Stimulated activated CD4-positive, alpha-beta T cell treated with anti-CD3 and anti-CD28 coated beads, TNF-alpha, amount 100 ng/mL, for 24 hours (primary cell): ENCODE results near the gene MEGF11.

Experiments
- DNase-seq, 3 experiments: peaks; one replicate each; pipeline ENCODE4 v3.0.0-alpha.2; 2020; ENCODE audit warnings: low read depth in 3 of 3

The MEGF11 gene

DNA sequence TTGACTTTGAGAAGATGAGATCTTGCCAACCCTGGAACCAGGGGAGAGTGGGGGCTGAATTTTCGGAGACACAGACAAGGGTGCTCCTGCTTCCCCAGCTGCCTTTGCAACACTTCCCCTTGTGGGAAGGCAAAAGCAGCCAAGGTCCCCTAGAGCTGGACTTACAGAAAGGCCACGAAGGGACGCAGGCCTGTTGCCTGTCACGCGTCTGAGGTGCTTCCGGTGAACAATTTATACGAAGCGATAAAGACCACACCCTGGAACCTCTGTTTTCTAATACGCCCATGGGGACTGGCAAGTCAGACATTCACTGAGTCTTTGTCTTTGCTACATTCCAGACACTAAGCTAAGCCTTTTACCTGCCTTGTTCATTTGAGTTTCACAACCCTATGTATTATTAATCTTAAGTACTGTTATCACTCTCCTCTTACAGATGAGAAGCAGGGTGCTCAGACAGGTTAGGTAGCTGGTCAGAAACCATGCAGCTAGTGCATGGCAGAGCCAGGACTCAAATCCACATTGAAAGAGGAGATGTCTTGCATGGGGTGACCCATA lies 13.2 kb downstream of the MEGF11 start:
- no peak for DNase-seq

DNA sequence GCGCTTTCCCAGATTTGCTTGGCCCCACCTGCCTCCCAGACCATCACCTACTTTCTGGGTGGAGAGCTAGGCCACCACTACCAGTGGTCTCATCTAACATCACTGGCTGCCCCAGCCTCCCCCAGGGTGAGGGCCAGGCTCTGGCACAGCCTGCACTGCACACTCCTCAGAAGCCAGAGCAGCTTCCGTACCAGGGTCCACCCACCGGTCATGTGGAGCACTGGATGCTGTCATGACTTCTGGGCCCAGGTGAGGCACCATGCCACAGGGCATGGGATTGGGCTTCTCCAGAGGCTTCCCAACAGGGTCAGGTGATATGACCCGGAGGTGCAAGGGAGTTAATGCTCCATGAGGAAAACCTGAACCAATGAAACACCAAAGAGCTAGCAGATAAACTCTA lies 14.0 kb downstream of the MEGF11 start:
- DNase-seq: no peak

DNA sequence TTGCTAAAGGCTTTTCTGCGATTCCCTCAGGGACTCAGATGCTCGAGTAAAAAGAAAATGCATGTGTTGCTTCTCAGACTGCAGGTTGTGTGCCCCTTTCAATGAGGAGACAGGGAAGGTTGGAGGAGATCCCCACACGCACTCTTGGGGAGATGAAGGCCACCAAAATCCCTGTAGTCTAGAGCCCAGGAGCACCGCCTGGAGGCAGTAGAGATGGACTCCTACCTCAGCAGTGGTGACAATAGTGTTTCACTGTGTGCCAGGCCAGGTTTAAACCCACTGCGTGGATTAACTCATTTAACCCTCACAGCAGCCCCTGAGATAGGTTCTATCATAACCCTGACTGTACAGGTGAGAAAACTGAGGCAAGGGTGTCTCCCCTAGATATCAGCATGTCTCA lies 15.2 kb downstream of the MEGF11 start:
- DNase-seq: no peak

DNA sequence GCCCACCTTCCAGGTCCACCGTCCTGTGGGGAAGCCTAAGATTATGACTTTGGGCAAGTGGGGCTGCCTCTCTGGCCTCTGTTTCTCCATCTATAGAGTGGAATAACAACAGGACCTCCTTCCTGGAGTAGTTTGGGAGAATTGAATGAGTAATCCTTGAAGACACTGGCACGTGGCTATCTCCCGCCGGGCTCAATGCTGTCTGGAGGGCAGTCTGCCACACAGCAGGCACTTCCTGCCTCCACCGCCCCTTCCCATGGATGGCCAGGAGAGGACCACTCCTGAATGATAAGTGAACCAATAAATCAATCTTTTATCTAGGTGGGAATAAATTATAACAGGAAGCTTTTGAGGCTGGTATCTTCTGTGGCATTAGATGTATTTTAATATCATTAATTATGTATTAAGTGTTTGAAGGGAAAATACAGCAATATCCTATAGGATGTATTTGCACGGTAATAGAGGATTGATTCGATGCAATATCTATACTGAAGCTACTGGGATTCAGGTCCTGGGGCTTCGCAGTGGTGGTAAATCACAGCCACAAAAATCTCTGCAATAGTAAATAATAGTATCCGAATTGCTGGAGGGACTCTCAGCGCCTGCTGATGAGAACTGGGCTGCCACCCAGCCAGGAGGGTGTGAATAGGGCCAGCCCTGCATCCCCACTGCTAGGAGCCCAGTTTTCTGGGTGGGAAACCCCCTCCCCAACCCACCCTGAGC lies 15.9 kb downstream of the MEGF11 start:
- no peak for DNase-seq

DNA sequence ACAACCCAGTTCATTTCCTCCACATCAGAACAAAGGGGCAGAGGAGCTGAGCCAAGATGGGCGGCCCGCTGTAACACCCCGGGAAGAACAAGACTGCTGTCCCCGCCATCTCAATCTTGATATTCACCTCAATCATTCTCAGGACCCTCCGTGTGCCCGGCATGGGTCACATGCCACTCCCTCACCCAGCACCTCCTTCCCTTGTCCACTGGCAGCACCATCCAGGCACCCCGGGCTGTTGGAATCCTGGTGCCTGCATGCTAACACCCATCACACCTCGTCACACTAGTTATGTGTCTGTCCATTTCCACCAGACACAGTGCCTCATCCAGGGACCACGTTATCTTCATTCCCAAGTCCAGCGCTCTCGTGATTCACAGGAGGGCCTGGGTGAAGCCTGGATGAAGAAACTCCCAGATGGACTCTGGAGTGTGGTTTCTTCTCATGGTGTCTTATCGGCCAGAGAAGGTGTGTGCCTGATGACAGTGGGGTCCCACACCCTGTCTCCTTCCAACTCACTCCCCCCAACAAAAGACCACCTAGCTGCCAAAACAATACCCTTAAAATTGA lies 16.7 kb downstream of the MEGF11 start:
- no peak for DNase-seq

DNA sequence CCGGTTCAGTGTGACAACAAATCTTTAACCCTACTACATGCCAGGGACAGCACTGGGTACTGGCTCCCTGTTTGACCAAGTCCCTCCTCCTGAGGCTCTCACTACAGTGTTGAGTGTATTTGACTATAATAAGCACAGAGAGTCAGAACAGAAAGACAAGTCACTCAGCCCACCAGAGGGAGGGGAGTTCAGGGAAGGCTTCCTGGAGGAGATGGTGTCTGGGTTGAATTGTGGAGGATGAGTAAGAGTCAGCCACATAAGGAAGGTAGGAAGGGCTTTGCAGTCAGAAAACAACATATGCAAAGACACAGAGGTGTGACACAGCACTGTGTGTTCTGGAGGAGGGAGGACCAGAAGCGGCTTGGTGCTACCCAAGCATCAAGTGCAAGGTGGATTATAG lies 17.7 kb downstream of the MEGF11 start:
- no peak for DNase-seq

DNA sequence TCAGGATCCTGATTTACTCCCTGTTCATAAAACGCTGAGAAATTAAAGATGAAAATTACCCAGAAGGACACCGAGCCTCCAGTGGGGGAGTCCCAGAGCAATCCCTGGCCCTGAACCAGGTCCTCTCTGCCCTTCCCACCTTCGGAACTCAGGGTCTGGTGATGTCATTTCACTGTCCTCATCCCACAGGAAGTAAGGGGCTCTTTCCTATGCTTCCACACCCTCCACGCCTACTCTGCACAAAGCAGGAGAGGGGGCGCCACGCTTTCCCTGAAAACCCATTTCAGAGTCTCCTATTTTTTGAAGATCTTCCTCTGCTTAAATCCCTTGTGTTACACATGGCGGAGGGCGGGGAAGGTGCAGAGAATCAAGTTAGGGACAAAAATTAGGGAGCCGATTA lies 18.8 kb downstream of the MEGF11 start:
- DNase-seq: no peak

DNA sequence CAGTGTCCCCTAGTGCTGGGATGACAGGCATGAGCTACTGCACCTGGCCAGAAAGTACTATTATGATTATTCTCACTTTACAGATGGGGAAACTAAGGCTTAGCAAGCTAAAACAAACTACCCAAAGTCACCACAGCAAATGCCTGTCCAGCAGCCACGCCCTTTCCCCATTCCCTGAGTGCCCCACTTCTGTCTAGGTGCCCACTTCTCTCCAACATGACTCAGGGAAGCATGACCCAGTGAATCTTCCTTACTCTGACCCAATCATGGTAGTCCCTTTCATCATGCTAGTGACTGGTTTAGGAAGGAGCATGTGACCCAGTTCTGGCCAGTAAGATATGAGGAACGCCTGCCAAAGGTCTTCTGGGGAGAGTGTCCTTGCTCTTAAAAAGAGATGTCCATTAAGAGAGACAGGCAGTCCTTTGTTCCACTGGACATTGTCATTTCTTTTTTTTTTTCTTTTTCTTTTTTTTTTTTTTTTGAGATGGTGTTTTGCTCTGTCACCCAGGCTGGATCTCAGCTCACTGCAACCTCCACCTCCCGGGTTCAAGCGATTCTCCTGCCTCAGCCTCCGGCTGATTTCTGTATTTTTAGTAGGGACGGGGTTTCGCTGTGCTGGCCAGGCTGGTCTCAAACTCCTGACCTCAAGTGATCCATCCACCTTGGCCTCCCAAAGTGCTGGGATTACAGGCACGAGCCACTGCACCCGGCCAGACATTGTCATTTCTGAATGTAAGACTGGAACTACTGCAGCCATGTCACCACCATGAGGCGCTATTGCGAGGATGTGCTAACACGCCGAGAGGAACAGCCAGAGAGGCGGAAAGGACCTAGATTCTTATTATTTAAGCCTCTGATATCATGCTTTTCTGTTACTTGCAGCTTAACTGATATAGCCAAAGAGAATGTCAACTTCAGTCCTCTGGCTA lies 19.8 kb downstream of the MEGF11 start:
- no peak for DNase-seq

DNA sequence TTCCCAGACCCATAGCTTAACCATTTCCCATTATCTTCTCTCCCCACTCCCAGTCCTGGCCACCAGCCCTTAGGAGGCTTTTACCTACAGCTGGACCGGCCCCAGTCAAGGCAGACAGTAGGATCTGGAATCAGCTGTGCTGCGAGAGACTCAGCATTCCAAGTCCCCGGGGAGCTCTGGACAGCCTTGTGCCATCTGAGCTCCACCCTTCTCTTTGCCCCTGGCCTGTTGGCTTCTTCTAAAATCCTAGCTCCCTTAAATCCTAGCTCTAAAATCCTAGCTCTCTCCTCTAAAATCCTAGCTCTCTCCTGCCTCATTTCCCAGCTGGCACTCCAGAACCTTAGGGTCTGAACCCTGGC lies 21.3 kb downstream of the MEGF11 start:
- no peak for DNase-seq

DNA sequence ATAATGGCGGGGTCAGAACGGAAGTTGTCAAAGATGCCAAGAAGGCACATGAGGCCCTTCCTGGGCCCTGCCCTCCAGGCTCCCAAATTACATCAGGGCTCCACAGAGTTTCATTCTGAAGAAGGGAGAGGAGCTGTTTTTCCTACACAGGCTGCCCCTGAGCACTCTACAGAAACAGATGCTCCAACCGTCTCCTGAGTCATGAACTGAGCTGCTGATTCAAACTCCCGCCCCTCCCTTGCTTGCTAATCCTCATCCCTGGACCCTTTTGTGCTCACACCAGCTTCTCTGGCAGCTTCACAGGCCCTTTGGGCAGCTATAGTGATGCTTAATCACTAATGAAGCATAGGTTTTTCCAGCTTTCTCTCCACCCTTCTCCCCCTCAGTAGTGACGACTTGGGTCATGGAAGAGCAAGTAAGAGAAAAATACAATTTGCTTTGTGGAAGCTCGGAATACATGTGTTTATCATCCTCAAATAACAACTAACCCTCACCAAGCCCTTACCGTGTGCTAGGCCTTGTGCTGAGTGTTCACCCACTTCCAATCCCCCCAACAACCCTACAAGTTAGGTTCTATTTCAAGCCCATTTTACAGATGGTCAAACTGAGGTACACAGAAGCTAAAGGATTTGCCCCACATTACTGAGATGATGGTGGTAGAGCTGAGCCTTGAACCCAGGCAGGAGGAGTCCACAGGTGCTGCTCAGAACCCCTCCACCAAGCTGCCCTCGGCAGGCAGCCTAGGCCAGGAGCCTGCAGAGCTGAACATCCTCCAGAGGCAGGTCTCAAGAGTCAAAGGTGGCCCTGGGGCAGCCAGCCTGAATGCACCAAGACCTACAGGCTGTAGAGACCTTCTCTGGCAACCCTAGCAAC lies 21.9 kb downstream of the MEGF11 start:
- no peak for DNase-seq

DNA sequence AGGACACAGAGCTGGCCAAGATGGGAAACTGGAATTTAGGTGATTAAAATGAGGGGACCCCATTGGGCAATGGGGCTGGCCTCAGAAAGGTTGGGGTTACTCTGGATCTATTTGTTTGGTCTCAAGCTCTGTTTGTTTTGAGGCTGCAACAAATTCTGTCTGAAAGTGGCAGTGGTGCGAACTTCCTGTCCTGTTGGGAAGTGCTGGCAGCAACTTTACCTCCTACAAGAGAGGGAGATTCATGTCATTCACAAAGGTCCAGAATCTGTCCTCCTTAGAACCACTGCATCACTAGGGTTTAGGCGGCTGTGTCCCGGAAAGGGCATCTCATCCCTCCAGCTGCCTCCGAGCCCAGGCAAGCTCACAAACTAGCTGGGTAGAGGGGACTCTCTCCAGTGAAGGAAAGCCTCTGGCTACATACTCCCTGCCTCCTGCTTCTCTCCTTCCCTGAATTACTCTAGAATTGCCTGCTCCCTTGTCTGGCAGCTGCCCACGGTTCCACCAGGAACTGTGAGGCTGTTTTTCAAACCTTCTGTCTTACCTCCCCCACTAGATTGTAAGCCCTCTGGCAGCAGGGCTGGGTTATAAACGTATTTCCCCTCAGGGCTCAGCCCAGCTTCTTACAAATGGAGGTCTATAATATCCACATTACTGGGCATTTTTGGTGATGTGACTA lies 23.6 kb downstream of the MEGF11 start:
- no peak for DNase-seq

DNA sequence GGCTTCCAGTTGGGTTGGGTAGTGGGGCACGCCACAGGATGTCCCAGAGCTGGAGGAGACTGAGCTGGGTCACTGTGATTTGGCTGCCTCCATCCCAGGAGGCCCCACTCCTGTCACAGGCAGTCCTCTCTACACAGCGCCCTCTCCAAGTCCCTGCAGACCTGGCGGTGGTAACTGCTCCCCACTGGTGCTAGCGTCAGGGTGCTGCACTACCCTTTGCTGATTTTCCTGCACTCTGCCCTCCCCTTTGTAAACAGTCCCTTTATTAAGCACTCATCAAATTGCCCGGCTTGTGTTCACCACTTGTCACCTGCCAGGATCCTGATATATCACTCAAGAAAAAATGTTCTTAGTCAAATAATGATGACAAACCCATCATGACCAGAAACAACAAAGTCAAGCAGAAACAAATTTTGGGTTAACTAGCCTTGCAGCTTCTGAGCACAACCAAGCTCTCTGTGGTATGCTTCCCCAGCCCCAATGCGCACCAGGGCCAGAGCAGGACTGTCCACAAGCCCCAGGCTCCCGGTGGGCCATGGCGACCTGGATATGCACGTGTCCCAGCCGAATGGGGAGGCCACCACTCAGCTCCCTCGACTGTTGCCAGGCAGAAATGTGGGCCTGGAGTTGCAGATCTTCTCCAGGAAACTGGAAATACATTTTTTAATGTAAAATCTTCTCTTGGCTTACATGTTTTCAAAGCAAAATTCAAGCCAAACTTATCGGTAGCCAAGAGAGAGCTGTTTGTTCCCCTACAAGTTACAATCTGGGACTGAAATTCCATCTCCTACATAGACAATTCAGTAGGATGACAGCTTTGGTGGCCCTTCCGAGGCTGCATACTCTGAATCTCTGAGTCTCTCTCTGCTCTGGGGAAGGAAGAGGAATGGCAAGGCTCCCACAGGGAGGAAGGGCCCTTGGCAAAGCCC lies 24.5 kb downstream of the MEGF11 start:
- DNase-seq: no peak

DNA sequence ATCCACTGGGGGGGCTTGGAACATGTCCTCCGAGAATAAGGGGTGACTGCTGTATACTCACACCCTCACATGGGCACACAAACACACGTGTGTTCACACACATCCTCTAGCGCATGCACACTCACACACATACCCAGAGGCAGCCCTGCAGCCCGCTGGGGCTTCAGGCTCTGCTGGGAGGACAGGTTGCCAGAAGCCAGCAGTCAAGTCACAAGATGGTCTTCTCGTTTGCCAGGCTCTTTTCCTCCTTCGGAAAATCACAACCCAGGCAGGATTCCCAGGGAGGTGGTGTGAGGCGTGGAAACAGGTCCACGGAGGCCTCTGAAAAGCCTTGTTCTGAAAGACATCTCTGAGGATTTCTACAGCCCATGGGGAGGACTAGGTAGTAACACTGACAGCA lies 26.8 kb downstream of the MEGF11 start:
- no peak for DNase-seq

DNA sequence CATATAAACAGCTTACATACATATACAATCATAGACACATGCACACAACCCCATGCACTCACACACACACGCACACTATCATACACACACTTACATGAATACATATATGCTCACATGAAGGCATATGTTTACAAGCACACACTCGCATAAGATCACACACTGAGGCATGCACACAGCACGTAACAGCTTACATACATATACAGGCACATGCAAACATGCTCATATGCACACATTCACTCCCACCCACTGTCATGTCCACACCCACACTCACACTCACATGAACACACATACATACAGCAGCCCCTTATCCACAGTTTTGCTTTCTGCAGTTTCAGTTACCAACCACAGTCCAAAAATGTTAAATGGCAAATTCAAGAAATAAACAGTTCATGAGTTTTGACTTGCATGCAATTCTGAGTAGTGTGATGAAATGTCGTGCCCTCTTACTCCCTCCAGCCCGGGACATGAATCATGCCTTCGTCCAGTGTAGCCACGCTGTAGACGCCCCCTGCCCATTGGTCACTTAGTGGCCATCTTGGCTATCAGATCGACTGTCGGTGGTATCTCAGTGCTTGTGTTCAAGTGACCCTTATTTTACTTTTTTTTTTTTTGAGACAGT lies 27.8 kb downstream of the MEGF11 start:
- DNase-seq: no peak

DNA sequence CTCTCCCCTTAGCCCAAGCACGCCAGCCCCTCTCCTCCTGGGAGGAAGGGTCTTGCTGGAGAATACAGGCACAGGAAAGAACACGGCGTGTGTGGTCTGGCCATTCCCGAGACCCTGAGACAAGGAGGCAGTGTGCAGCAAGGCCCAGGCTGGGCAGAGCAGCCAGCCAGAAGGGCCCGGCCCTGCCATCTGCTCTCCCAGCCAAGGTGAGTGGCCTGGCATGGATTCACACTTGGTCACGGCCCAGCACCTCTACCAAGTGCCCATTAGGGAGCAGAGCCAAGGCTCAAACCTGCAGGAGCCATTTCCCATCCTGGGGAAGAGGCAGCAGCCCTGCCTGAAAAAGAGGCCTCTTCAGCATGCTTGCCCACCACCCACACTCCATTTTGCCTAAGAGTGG lies 28.6 kb downstream of the MEGF11 start:
- DNase-seq: no peak

DNA sequence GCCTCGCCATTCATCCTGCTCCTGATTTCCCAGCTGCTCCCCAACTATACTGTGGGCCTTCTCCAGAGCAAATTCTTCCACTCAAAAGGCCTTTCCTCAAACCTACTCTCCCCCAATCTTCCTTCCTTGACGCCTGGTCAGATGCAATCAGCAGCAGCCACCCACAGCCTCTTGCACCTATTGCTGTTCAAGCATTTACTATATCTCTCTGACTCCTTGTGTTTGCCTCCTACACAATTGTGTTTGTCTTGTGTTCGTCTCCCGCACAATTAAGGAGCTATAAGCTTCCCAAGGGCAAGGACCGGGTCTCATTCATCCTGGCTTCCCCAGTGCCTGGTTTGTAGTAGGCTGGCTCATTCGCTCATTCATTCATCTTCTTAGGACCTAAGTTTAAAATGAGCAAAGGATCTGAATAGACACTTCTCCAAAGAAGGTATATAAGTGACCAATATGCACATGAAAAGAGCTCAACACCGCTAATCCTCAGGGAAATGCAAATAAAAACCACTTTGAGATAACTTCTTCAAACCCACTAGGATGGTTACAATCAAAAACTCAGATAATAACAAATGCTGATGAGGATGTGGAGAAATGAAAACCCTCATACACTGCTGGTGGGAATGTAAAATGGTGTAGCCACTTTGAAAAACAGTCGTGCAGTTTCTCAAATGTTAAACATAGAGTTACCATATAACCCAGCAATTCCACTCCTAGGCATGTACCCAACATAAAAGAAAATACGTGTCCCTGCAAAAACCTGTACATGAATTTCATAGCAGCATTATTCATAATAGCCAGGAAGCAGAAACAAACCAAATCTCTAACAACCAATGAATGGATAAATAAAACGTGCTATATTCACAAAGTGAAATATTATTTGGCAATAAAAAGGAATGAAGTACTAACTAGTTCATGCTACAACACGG lies 31.0 kb downstream of the MEGF11 start:
- no peak for DNase-seq

DNA sequence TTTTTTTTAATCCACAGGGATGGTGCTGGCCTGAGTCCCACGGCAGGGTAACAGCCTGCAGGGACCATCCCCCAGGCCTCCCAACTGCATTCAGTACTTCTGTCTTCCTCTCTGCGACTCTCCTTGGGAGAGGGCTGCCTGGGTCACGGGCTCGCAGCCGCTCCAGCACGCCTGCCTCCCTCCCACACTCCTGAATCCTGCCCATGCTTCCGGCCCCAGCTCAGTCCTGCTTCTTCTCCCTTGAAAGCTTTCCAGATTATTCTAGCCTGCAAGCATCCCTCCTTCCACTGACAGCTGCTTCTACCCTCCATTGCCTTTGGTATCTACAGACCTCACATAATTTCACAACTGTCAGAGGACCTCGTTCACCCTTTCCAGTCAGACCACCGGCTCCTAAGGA lies 32.4 kb downstream of the MEGF11 start:
- no peak for DNase-seq

DNA sequence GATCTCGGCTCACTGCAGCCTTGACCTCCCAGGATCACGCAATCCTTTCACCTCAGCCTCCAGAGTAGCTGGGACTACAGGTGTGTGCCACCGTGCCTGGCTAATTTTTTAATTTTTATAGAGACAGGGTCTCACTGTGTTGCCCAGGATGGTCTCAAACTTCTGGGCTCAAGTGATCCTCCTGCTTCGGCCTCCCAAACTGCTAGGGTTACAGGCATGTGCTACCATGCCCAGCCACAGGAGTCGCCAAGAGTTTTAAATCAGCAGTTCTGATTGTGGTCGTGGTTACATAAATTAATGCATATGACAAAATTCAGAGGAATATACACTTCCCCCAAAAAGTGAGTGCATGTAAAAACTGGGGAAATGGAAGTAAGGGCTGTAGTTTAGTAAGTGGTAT lies 32.9 kb downstream of the MEGF11 start:
- DNase-seq: no peak
